ENCODE data around the gene SLC34A1. TPM values are rescaled to one million over a fixed set of nuclear protein-coding genes. Genes with fewer than 3 reads are reported as not detected.
"Not testable (repeated sequence)": the region's sequence is repeated elsewhere in the genome, so short reads cannot be mapped to it uniquely, and the experiment has no call there.

SLC34A1 gene
- total and polyA plus RNA-seq, 2 donors from 2014 or later, result 0.91 to 211 TPM

DNA sequence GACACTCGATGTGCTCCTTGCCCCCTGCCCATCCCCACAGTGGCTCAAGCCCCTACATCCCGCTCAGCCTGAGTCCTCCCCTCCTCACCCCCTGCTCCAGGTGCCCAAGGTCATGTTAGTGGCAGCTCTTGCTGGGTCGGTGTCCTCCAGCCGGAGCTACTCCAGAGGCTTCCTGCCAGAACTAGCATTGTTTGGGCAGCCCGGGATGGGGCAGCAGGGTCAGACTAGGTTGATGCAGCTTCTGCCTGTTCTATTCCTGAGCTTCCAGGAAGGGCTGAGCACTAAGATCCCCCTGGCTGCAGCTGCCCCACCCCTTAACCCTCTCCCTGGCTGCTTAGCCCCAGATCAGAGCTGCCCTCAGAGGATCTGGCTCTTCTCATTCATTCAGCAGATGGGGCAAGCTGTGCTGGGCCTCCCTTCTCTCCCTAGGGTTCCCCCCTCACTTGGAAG is 25.8 kb upstream of the SLC34A1 start:
- Histone ChIP-seq H3K4me1 (ENCODE audit: control insufficient read depth in 2 of 3, insufficient read depth in 2 of 3, low read depth in 1 of 3, low read length in 3 of 3) (peaks cover 0 to 15% (median 5%) of the 10 kb centered on the region in 3 donors), H3K27me3 (ENCODE audit: control insufficient read depth, insufficient read depth, low read length) (no peaks in the 10 kb centered on the region), H3K36me3 (ENCODE audit: control insufficient read depth in 2 of 3, insufficient read depth in 3 of 3, low read length in 3 of 3) (no peaks in the 10 kb centered on the region), H3K9me3 (ENCODE audit: control insufficient read depth in 2 of 3, insufficient read depth in 1 of 3, low read length in 3 of 3) (no peaks in the 10 kb centered on the region), H3K27ac (ENCODE audit: low read depth in 2 of 2, low read length in 2 of 2) (no peak overlapping the region), H3K9ac (ENCODE audit: low read length in 3 of 3) (no peak overlapping the region), H3K4me3 (ENCODE audit: low read length in 3 of 3) (no peak overlapping the region)
- intact Hi-C loops (cut with DNase I), result no loop called here
- DNase-seq (no peak), FAIRE-seq (no peak)
- TF ChIP-seq, protein P1, sequence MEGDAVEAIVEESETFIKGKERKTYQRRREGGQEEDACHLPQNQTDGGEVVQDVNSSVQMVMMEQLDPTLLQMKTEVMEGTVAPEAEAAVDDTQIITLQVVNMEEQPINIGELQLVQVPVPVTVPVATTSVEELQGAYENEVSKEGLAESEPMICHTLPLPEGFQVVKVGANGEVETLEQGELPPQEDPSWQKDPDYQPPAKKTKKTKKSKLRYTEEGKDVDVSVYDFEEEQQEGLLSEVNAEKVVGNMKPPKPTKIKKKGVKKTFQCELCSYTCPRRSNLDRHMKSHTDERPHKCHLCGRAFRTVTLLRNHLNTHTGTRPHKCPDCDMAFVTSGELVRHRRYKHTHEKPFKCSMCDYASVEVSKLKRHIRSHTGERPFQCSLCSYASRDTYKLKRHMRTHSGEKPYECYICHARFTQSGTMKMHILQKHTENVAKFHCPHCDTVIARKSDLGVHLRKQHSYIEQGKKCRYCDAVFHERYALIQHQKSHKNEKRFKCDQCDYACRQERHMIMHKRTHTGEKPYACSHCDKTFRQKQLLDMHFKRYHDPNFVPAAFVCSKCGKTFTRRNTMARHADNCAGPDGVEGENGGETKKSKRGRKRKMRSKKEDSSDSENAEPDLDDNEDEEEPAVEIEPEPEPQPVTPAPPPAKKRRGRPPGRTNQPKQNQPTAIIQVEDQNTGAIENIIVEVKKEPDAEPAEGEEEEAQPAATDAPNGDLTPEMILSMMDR (IDR thresholded peaks at IDR 0.05; ENCODE audit: borderline replicate concordance, extremely low read depth, insufficient read depth), result no peak

DNA sequence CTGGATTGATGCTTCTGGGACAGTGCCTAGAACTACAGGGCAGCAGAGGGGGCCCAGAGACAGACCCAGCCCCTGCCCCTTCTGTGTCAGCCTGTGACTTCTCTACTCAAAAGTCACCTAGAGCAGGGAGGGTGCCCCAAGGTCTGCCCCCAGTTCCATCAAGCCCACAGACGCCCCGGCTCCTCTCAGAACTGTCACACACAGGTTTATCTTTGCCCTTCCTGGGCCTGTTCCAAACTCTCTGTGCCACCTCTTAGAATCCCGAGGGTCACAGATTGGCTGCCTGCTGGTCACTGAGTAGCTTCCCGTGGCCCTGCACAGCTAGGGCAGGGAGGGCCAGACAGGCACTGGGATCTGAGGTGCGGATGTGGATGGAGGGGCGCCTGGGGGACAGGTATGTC is 24.8 kb upstream of the SLC34A1 start:
- H3K36me3 ChIP-seq (ENCODE audit: control insufficient read depth in 2 of 3, insufficient read depth in 3 of 3, low read length in 3 of 3), result no peaks in the 10 kb centered on the region
- no peaks in the 10 kb centered on the region for H3K27me3 ChIP-seq (ENCODE audit: control insufficient read depth, insufficient read depth, low read length)
- H3K9me3 ChIP-seq (ENCODE audit: control insufficient read depth in 2 of 3, insufficient read depth in 1 of 3, low read length in 3 of 3), result no peaks in the 10 kb centered on the region
- TF ChIP-seq, protein P1 (IDR thresholded peaks at IDR 0.05; ENCODE audit: borderline replicate concordance, extremely low read depth, insufficient read depth), result no peak
- no peak overlapping the region for H3K9ac ChIP-seq (ENCODE audit: low read length in 3 of 3)
- FAIRE-seq (no peak), DNase-seq (no peak)
- peaks cover 0 to 20% (median 9%) of the 10 kb centered on the region in 3 donors for H3K4me1 ChIP-seq (ENCODE audit: control insufficient read depth in 2 of 3, insufficient read depth in 2 of 3, low read depth in 1 of 3, low read length in 3 of 3)
- intact Hi-C loops (cut with DNase I), result no loop called here
- H3K4me3 ChIP-seq (ENCODE audit: low read length in 3 of 3), result no peak overlapping the region
- H3K27ac ChIP-seq (ENCODE audit: low read depth in 2 of 2, low read length in 2 of 2), result no peak overlapping the region

DNA sequence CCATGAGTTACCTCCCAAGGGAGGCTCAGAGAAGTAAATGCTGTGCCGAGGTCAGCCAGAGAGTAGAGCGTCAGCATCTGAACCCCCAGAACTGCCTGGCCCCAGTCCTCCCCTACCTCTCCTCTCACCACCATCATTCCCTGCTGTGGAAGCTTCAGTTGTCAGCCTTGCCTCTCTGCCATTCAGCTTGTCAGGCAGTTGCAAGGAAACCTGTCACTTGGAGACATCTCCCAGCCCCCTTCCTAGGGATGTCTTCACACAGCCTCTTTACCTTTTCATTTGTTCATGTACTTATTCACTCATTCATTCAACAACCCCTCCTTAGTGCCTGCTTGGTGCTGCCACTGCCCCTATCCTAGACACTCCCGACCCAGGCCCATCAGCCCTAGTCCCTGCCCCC is 24.4 kb upstream of the SLC34A1 start:
- Histone ChIP-seq H3K27me3 (ENCODE audit: control insufficient read depth, insufficient read depth, low read length) (no peaks in the 10 kb centered on the region), H3K4me1 (ENCODE audit: control insufficient read depth in 2 of 3, insufficient read depth in 2 of 3, low read depth in 1 of 3, low read length in 3 of 3) (peaks cover 0 to 20% (median 9%) of the 10 kb centered on the region in 3 donors), H3K27ac (ENCODE audit: low read depth in 2 of 2, low read length in 2 of 2) (no peak overlapping the region), H3K4me3 (ENCODE audit: low read length in 3 of 3) (no peak overlapping the region), H3K9ac (ENCODE audit: low read length in 3 of 3) (no peak overlapping the region), H3K36me3 (ENCODE audit: control insufficient read depth in 2 of 3, insufficient read depth in 3 of 3, low read length in 3 of 3) (no peaks in the 10 kb centered on the region), H3K9me3 (ENCODE audit: control insufficient read depth in 2 of 3, insufficient read depth in 1 of 3, low read length in 3 of 3) (no peaks in the 10 kb centered on the region)
- intact Hi-C loops (cut with DNase I), result no loop called here
- TF ChIP-seq, protein P1 (IDR thresholded peaks at IDR 0.05; ENCODE audit: borderline replicate concordance, extremely low read depth, insufficient read depth), result no peak
- no peak for DNase-seq
- no peak for FAIRE-seq

DNA sequence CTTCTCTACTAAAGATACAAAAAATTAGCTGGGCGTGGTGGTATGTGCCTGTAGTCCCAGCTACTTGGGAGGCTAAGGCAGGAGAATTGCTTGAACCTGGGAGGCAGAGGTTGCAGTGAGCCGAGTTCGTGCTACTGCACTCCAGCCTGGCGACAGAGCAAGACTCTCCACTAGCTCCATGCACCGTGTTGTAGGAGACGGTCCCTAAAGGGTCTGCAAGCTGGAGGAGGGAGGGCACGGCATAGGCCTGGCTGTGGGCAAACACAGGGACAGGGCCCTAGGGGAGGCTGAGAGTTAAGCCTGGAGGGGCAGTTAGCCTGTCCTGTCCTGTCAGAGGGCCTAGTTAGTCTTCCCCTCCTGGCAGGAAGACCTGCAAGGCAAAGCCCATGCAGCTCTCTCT is 23.5 kb upstream of the SLC34A1 start:
- DNase-seq; FAIRE-seq; H3K27ac ChIP-seq (ENCODE audit: low read depth in 2 of 2, low read length in 2 of 2); H3K4me3 ChIP-seq (ENCODE audit: low read length in 3 of 3); H3K27me3 ChIP-seq (ENCODE audit: control insufficient read depth, insufficient read depth, low read length); intact Hi-C loops (cut with DNase I); H3K9ac ChIP-seq (ENCODE audit: low read length in 3 of 3); H3K9me3 ChIP-seq (ENCODE audit: control insufficient read depth in 2 of 3, insufficient read depth in 1 of 3, low read length in 3 of 3); H3K36me3 ChIP-seq (ENCODE audit: control insufficient read depth in 2 of 3, insufficient read depth in 3 of 3, low read length in 3 of 3): not testable (repeated sequence)
- H3K4me1 ChIP-seq (ENCODE audit: control insufficient read depth in 2 of 3, insufficient read depth in 2 of 3, low read depth in 1 of 3, low read length in 3 of 3), result peaks cover 0 to 22% (median 9%) of the 10 kb centered on the region in 3 donors

Measured in kidney (tissue), 14 donors.